ENCODE results near the gene MAD1L1.

MAD1L1 gene

DNA sequence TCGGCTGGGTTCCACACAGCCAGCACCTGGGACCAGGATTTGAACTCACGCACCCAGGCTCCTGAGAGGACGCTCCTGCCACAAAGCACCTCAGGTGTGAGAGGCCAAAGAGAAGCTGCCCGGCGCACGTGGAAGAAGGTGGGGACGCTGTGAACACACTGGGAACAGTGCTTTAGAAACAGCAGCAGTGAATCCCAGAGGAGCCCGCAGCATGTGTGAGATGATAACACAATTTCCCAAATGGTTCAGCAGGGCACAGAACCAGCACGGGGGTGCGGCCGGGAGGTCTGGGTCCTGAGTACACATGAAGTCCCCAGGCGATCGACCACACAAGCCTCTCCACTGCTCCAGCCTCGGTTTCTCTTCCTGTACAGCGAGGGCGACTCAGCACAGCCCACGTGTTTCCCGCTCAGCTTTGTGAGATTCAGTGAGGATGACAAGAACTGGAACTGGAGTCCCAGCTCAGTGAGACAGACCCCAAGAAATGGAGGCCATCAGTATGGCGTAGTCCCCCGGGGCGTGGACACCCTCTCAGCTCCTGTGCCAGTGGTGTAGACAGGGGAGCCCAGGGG, 188.3 kb downstream of the MAD1L1 start:
- H3K27ac ChIP-seq, result no peak overlapping the region
- TF ChIP-seq ZFX (IDR thresholded peaks at IDR 0.05), result no peak
- TF ChIP-seq, protein P1, sequence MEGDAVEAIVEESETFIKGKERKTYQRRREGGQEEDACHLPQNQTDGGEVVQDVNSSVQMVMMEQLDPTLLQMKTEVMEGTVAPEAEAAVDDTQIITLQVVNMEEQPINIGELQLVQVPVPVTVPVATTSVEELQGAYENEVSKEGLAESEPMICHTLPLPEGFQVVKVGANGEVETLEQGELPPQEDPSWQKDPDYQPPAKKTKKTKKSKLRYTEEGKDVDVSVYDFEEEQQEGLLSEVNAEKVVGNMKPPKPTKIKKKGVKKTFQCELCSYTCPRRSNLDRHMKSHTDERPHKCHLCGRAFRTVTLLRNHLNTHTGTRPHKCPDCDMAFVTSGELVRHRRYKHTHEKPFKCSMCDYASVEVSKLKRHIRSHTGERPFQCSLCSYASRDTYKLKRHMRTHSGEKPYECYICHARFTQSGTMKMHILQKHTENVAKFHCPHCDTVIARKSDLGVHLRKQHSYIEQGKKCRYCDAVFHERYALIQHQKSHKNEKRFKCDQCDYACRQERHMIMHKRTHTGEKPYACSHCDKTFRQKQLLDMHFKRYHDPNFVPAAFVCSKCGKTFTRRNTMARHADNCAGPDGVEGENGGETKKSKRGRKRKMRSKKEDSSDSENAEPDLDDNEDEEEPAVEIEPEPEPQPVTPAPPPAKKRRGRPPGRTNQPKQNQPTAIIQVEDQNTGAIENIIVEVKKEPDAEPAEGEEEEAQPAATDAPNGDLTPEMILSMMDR (conservative IDR thresholded peaks at IDR 0.05), result no peak

GRCh38 chr7:2043316-2044039, 189.3 kb downstream of the MAD1L1 start:
- no peak overlapping the region for H3K27ac ChIP-seq
- TF ChIP-seq, protein P1 (conservative IDR thresholded peaks at IDR 0.05), result no peak
- TF ChIP-seq ZFX (IDR thresholded peaks at IDR 0.05), result no peak

GRCh38 chr7:2042650-2043049, 190.1 kb downstream of the MAD1L1 start:
- H3K27ac ChIP-seq, result no peak overlapping the region
- TF ChIP-seq ZFX (IDR thresholded peaks at IDR 0.05), result no peak
- TF ChIP-seq, protein P1 (conservative IDR thresholded peaks at IDR 0.05), result no peak

- H3K27ac ChIP-seq, result no peak overlapping the region
- TF ChIP-seq ZFX (IDR thresholded peaks at IDR 0.05), result no peak
- TF ChIP-seq, protein P1 (conservative IDR thresholded peaks at IDR 0.05), result no peak
Observed at GRCh38 chr7:2041496-2042367, 191.0 kb downstream of the MAD1L1 start.

GRCh38 chr7:2040893-2041270, 191.9 kb downstream of the MAD1L1 start:
- no peak overlapping the region for H3K27ac ChIP-seq
- TF ChIP-seq, protein P1 (conservative IDR thresholded peaks at IDR 0.05), result no peak
- no peak for TF ChIP-seq ZFX (IDR thresholded peaks at IDR 0.05)

GRCh38 chr7:2040201-2040892, 192.4 kb downstream of the MAD1L1 start:
- TF ChIP-seq, protein P1 (conservative IDR thresholded peaks at IDR 0.05), result no peak
- TF ChIP-seq ZFX (IDR thresholded peaks at IDR 0.05), result no peak
- no peak overlapping the region for H3K27ac ChIP-seq

All from C4-2B (cell line).